HG03039 (cell line): Measurements from ENCODE around the gene RARG.

ENCODE experiments used
- ATAC-seq: cut with Tn5 transposase; IDR thresholded peaks from one replicate; pipeline ENCODE4 v1.9.1; 2021; ENCODE audit warnings: mild to moderate bottlenecking, moderate library complexity; ENCODE audit not compliant: unreplicated experiment

RARG gene

GRCh38 chr12:53231921-53232645, at the start of gene RARG:
TSS of gene RARG (minus strand) at chr12:53232209. CDS start at chr12:53227545, 4,664 bp downstream.
- no peak for ATAC-seq

- ATAC-seq, result no peak
Measured at GRCh38 chr12:53279888-53280498, 48.0 kb upstream of the RARG start.

GRCh38 chr12:53279283-53279869, 47.4 kb upstream of the RARG start:
- no peak for ATAC-seq

- no peak for ATAC-seq
Measured at GRCh38 chr12:53277981-53278380, 46.0 kb upstream of the RARG start.

GRCh38 chr12:53276511-53276910, 44.5 kb upstream of the RARG start:
- no peak for ATAC-seq

GRCh38 chr12:53274445-53274844, 42.4 kb upstream of the RARG start:
- no peak for ATAC-seq

GRCh38 chr12:53268630-53269562, 36.9 kb upstream of the RARG start:
- no peak for ATAC-seq

- peak; percentile 76 for ATAC-seq
Measured at GRCh38 chr12:53267999-53268629, 36.1 kb upstream of the RARG start, which contains the start of gene ESPL1. TSS of gene ESPL1 (plus strand) at chr12:53268299. CDS start at chr12:53268767, 468 bp downstream.

- ATAC-seq, result no peak
Measured at GRCh38 chr12:53267306-53267998, 35.4 kb upstream of the RARG start.

- no peak for ATAC-seq
Measured at GRCh38 chr12:53265783-53266182, 33.8 kb upstream of the RARG start.

GRCh38 chr12:53259891-53260290, 27.9 kb upstream of the RARG start:
- no peak for ATAC-seq

- ATAC-seq, result no peak
Measured at GRCh38 chr12:53258541-53259539, 26.8 kb upstream of the RARG start.

GRCh38 chr12:53255996-53256395, 24.0 kb upstream of the RARG start:
- no peak for ATAC-seq

GRCh38 chr12:53254816-53255545, 23.0 kb upstream of the RARG start:
- no peak for ATAC-seq

GRCh38 chr12:53253298-53253697, 21.3 kb upstream of the RARG start:
- no peak for ATAC-seq

- ATAC-seq, result no peak
Measured at GRCh38 chr12:53252349-53252916, 20.4 kb upstream of the RARG start.

GRCh38 chr12:53251477-53252348, 19.7 kb upstream of the RARG start:
- ATAC-seq, result peak; percentile 66
